Right lung (tissue), 10 donors: Measurements from ENCODE around the gene DCTN3. TPM values are rescaled to one million over a fixed set of nuclear protein-coding genes. Genes with fewer than 3 reads are reported as not detected.
A peak's percentile ranks its signal among the peaks of the same experiment; 100 is the strongest.

ENCODE experiments used
- DNase-seq, 2 donors: peaks; one replicate each; pipeline ENCODE4 v3.0.0-alpha.2; 2013
- long read RNA-seq, 8 donors: transcript quantifications; one replicate each; lab custom pipeline, GENCODE V29; 2026
- polyA plus RNA-seq, 5 donors: library from polyadenylated mRNA; unstranded; fragments of 120-200 nt; gene quantifications; one replicate each; pipeline versions ENCODE4 v1.2.1 to v1.2.3, GENCODE V29; 2013; ENCODE audit warnings: inconsistent platforms in 1 of 5, low replicate concordance in 1 of 5; ENCODE audit not compliant: insufficient read length in 5 of 5, insufficient read depth in 1 of 5

DCTN3 gene
- 100 to 1,000 TPM in 1 of 5 donors, 10 to 100 TPM in 4; 86.1 to 101 (median 96.5) TPM for polyA plus RNA-seq
- long read RNA-seq, donor 1, transcript DCTN3-208 (3 exons, 688 nt): minor isoform, 5 of 100 reads
- long read RNA-seq, donor 1, transcript DCTN3-201 (7 exons, 808 nt): major isoform, 67 of 100 reads
- long read RNA-seq, donor 1, partial matches to known transcripts: 20 of 100 reads
- long read RNA-seq, donor 1, other reads (novel, unspliced or antisense): 0 of 100 reads
- long read RNA-seq, donor 2, transcript DCTN3-201 (7 exons, 808 nt): major isoform, 47 of 63 reads
- long read RNA-seq, donor 2, partial matches to known transcripts: 7 of 63 reads
- long read RNA-seq, donor 2, other reads (novel, unspliced or antisense): 0 of 63 reads
- long read RNA-seq, donor 3, transcript DCTN3-208 (3 exons, 688 nt): minor isoform, 5 of 95 reads
- long read RNA-seq, donor 3, transcript DCTN3-201 (7 exons, 808 nt): major isoform, 75 of 95 reads
- long read RNA-seq, donor 3, partial matches to known transcripts: 7 of 95 reads
- long read RNA-seq, donor 3, other reads (novel, unspliced or antisense): 0 of 95 reads
- long read RNA-seq, donor 4, transcript DCTN3-201 (7 exons, 808 nt): major isoform, 38 of 51 reads
- long read RNA-seq, donor 4, partial matches to known transcripts: 5 of 51 reads
- long read RNA-seq, donor 4, other reads (novel, unspliced or antisense): 0 of 51 reads
- long read RNA-seq, donor 5, transcript DCTN3-204 (5 exons, 951 nt): minor isoform, 6 of 144 reads
- long read RNA-seq, donor 5, transcript DCTN3-208 (3 exons, 688 nt): minor isoform, 8 of 144 reads
- long read RNA-seq, donor 5, transcript DCTN3-201 (7 exons, 808 nt): major isoform, 106 of 144 reads
- long read RNA-seq, donor 5, partial matches to known transcripts: 15 of 144 reads
- long read RNA-seq, donor 5, other reads (novel, unspliced or antisense): 5 of 144 reads
- long read RNA-seq, donor 6, transcript DCTN3-201 (7 exons, 808 nt): major isoform, 81 of 107 reads
- long read RNA-seq, donor 6, transcript DCTN3-208 (3 exons, 688 nt): minor isoform, 5 of 107 reads
- long read RNA-seq, donor 6, partial matches to known transcripts: 10 of 107 reads
- long read RNA-seq, donor 6, other reads (novel, unspliced or antisense): 0 of 107 reads
- long read RNA-seq, donor 7, transcript DCTN3-201 (7 exons, 808 nt): major isoform, 39 of 51 reads
- long read RNA-seq, donor 7, partial matches to known transcripts: 5 of 51 reads
- long read RNA-seq, donor 7, other reads (novel, unspliced or antisense): 0 of 51 reads
- long read RNA-seq, donor 8, transcript DCTN3-201 (7 exons, 808 nt): major isoform, 35 of 44 reads
- long read RNA-seq, donor 8, partial matches to known transcripts: 5 of 44 reads
- long read RNA-seq, donor 8, other reads (novel, unspliced or antisense): 0 of 44 reads

GRCh38 chr9:34620061-34620994 is at the start of gene DCTN3:
TSS of gene DCTN3 (minus strand) at chr9:34620495. CDS start at chr9:34620464, 31 bp downstream.
- DNase-seq: peak; percentile 85 to 92

GRCh38 chr9:34665381-34666250 is 45.3 kb upstream of the DCTN3 start:
- DNase-seq: peak; percentile 92 to 95

GRCh38 chr9:34665067-34665380 is 44.7 kb upstream of the DCTN3 start:
- no peak for DNase-seq

- peak; percentile 44 to 59 for DNase-seq
Observed at GRCh38 chr9:34664281-34665066, 44.2 kb upstream of the DCTN3 start.

GRCh38 chr9:34663303-34663605 is 43.0 kb upstream of the DCTN3 start:
- DNase-seq: no peak

GRCh38 chr9:34662526-34663302 is 42.4 kb upstream of the DCTN3 start, which contains the start of gene CCL27:
TSS of gene CCL27 (minus strand) at chr9:34662657. CDS start at chr9:34662633, 24 bp downstream.
- DNase-seq: no peak

GRCh38 chr9:34659592-34660253 is 39.4 kb upstream of the DCTN3 start:
- DNase-seq: no peak

- DNase-seq: no peak
Observed at GRCh38 chr9:34658461-34658860, 38.2 kb upstream of the DCTN3 start.

GRCh38 chr9:34656992-34657391 is 36.7 kb upstream of the DCTN3 start:
- no peak for DNase-seq

GRCh38 chr9:34655394-34655793 is 35.1 kb upstream of the DCTN3 start:
- DNase-seq: no peak

- DNase-seq: peak; percentile 82 to 85
Observed at GRCh38 chr9:34654323-34655051, 34.2 kb upstream of the DCTN3 start.

- DNase-seq: peak; percentile 69
Observed at GRCh38 chr9:34653151-34654072, 33.1 kb upstream of the DCTN3 start.

- DNase-seq: no peak
Observed at GRCh38 chr9:34652602-34653000, 32.3 kb upstream of the DCTN3 start.

- peak; percentile 83 to 85 for DNase-seq
Observed at GRCh38 chr9:34651876-34652601, 31.7 kb upstream of the DCTN3 start, which contains the start of gene IL11RA. TSS of gene IL11RA (plus strand) at chr9:34652185. CDS start at chr9:34655218, 3,033 bp downstream.
